Activated naive CD8-positive, alpha-beta T cell treated with anti-CD3 and anti-CD28 coated beads, Interleukin-2, amount 50 U/mL, for 16 hours (primary cell): ENCODE data around the gene PDE6H.

Source experiments
- DNase-seq: peaks from one replicate; pipeline ENCODE4 v3.0.0-alpha.2; 2020; ENCODE audit warnings: low read depth, low spot score

Gene PDE6H

DNA sequence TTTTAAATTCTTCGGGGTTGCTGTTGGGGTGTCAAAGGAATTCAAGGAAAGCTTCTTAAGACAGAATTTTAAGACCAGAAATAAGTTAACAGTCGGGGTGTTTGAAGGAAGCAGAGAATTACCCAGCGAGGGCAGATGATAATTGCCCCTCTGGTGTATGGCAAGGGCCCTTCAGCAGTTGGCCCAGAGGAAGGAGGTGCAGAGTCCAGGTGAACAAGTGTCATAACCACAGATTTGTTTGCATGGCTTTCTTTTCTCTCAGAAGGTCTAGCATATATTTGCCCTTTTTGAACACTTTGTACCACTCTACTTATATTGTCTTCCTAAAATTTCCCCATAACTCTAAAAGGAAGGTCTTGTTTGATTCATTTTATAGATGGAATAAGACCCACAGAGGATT is 1.8 kb downstream of the PDE6H start:
- DNase-seq = no peak

DNA sequence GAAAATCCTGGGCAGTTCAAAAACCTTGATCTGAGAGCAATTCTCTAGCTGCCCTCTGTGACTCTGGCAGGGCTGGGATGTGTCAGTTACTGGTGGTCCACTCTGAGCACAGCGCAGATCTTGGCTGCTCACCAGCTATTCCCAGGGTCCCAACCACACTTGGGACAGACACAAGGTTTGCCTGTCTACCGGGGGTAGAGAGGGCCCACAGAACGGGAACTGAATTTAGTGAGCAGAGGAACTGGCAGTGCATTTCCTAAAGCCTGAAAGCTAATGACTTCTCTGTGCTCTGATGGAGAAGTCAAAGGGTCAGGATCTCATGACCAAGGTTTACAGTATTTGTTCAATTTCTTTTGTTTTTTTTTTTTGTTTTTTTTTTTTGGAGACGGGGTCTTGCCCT is 2.6 kb downstream of the PDE6H start:
- DNase-seq = no peak

DNA sequence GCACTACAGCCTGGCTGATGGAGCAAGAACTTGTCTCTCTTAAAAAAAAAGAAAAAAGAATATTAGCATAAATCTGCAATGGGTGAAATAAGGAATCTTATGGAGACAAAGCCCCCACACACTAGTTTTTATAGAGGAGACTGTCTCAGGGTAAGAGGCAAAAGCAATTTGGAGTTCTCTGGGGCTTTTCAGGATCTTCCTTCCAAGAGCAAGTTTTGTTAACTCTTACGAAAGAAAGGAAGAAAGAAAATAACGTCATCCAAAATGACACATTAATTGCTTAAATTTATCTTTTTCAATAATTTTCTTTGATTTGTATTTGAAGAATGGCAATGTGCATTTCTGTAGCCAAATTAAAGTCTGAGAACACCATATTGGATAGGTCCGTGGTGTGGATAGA is 3.8 kb downstream of the PDE6H start:
- no peak for DNase-seq

DNA sequence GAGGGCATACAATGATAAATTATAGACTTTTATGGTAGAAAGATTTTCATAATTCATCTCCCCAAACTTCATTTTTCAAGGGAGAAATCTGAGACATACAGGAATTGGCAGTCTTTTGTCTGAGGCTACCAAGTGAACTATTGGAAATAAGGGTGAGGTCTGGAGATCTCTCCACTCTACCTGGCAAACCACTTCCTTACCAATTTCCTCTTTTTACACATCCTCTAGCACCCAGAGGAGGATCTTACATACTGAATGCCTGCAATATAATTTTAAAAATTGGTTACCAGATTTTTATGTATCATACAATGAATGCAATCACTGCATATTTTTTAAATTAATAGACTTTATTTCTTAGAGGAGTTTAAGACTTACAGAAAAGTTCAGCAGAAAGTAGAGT is 6.6 kb downstream of the PDE6H start:
- no peak for DNase-seq

DNA sequence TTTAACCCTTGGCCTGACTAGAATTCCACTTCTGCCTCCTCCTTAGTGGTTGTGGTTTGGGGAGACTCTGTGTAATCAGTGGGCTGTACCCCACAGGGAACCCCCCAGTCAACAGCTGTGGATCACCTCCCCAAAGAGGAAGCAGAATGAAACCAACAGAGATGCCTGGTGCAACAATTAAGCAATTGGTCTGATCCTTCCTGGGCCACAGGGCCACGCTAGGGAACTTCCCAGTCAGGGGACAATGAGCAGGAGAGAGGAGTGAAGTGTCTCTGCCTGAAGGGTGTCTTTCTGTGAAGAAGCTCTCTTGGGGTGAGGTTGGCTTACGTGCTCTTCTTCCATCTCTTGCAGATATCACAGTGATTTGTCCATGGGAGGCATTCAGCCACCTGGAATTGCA is 8.2 kb downstream of the PDE6H start:
- DNase-seq = no peak

DNA sequence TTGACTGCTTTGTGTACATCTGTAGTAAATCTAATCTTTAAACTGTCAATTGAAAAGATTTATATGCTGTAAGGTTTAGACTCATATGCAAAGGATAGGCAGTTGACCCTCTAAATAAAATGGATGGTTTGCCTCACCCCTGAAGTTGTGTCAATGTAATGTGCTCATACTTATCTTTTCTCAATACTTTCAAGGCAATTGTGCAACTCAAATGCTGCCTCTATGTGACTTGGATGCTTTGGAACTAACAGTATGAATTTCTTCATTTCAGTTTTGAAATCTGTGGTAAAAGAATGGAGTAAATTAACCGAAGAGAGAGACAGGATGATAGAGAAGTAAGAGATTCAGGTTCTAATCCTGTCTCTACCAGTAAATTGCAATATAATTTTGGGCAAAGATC is 9.7 kb downstream of the PDE6H start:
- no peak for DNase-seq

DNA sequence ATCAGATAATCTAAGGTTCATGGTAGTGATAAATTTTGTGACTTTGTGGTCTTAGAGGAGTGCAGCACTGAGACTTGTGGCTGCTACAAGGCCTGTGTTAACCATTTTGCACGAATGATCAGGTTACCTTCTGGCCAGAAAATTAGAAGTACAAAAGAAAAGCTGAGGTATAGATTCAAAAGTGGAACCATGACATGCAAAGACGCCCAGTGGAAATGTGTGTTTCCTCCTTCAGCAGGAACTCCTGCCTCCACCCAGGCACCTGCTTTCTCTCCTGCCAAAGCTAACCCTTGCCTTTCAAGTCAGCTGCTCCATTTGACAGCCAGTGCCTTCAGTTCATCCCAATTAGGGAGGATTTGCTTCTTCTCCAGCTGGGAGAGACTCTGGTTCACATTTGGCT is 10.1 kb downstream of the PDE6H start:
- no peak for DNase-seq

DNA sequence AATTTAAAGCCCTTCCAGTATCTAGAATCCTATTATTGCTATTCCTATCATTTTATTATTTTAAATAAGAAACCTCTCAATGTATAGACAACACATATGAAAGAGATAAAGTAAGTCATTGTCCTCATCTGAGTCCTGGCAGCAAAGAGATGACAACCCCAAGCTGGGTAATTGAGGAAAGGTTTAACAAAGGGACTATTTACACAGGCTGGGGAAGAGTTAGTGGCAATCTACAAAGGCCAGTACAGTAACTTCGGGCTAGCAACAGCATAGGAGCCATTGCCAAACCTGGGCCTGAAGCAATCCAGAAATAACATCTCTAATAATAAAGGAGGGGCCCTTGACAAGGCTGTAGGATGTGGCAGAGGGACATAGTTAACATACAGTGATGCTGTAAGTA is 11.2 kb downstream of the PDE6H start:
- no peak for DNase-seq

DNA sequence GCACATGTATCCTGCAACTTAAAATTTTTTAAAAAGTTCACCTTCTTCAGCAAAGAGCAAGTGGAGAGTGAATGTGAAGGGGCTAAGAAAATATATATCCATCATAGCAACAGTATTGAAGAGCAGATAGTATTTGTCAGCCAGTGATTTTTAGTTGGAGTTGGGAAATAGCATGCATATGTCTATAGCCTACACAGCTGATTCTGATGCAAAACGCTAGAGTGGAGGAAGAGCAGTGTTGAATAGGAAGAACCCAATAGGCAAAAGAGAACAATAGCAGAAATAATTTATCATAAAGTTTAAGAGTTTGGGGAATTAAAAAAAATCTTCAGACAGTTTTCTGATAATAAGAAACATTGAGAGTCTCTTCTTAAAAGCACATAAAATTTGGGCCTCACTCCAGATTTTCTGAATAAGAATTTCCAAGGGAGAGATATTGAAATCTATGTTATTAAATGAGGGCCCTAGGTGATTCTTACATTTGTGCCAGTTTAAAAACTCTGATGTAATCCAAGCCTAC is 12.0 kb downstream of the PDE6H start:
- DNase-seq = no peak

DNA sequence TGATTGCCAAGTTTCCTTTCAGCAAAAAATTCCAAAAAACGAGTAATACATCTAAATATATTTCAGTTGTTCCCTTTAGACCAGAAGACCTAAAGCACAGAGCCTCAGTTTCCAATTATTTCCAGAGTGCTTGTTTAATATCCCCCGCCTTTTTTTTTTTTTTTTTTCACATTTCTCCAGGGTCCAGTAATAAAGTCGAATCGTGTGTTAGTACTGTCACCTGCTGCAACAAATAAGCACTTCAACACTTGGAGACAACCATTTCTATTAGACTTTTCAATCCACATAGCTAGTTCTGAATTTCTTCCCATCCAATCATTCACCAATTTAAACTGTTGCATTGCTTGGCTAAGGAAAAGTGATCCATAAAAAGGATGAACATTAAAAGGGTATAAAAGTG is 13.6 kb downstream of the PDE6H start:
- DNase-seq = no peak

DNA sequence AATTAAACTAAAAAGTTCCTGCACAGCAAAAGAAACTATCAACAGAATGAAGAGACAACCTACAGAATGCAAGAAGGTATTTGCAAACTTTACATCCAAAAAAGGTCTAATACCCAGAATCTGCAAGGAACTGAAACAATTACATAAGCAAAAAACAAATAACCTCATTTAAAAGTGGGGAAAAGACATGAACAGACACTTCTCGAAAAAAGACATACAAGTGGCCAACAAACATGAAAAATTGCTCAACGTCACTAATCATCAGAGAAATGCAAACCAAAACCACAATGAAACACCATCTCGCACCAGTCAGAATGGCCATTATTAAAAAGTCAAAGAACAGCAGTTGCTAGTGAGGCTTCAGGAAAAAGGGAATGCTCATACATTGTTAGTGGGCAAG is 15.2 kb downstream of the PDE6H start:
- no peak for DNase-seq

DNA sequence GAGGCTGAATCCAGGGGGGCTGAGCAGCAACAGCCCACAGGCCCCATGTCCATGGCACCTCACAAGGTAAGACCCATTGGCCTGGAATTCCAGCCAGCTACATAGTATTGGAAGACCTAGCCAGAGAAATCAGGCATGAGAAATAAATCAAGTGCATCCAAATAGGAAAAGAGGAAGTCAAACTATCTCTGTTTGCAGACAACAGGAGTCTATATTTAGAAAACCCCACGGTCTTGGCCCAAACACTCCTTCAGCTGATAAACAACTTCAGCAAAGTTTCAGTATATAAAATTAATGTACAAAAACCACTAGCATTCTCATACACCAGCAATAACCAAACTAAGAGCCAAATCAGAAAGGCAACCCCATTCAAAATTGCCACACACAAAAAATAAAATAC is 16.9 kb downstream of the PDE6H start:
- DNase-seq = no peak

DNA sequence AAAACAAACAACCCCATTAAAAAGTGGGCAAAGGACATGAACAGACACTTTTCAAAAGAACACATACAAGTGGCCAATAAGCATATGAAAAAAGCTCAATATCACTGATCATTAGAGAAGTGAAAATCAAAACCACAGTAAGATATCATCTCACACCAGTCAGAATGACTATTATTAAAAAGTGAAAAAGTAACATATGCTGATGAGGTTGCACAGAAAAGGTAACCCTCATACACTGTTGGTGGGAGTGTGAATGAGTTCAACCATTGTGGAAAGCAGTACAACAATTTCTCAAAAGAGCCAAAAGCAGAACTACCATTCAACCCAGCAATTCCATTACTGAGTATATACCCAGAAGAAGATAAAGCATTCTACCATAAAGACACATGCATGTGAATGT is 18.2 kb downstream of the PDE6H start:
- no peak for DNase-seq

DNA sequence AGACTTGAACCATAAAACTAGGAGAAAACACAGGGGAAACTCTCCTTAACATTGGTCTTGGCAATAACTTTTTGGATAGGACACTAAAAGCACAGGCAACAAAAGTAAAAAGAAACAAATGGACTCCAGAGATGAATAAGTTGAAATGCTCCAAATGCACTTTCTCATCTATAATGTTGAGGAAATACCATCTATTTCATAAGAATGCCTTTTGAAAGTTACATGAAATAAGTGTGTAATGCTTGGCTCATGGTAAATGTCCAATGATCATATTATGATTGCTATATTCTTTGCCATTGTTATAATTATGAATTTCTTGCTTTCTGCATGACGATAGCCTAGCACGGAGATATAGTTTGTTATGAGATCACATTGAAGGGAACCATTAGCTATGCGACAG is 19.8 kb downstream of the PDE6H start:
- DNase-seq = no peak

DNA sequence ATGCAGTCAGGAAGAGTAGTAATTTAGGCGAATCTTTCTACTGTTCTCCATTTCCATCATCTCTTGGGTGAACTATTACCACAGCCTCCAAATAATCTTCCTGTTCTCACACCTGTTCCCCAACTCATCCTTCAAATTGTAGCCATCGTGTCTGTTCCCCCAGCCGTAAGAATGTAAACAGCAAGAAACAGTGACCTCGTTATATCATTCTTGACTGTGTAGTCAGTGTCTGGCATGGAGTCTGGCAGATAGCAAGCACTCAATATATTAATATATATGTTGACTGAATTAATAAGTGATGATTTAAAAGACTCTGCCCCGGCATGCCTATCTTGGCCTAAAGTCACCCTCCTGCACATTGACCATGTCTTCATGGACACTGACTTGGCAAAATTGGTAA is 20.3 kb downstream of the PDE6H start:
- no peak for DNase-seq

DNA sequence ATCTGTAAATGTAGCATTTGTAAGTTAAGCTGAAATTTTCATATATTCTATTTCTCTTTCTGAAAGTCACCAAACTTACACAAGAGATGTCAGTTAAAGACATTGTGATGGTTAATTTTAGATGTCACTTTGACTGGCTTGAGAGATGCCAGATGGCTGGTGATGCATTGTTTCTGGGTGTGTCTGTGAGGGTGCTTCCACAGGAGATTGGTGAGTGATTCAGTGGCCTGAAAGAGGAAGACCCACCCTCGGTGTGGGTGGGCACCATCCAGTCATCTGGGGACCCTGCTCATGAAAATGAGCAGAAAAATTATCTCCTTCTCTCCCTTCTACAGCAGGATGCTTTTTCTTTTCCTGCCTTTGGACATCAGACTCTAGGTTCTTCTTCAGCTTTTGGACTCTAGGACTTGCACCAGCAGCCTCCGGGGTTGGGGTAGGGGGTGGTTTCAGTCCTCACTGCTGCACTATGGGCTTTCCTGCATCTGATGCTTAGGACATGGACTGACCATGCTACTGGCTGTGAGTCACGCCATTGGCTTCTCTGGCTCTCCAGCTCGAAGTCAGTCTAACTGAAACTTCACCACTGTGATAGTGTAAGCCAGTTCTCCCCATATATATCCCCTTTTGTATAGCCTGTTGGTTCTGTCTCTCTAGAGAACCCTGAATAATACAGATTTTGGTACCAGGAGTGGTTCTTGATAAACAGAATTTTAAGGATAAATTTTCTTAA is 20.9 kb downstream of the PDE6H start:
- DNase-seq = no peak

DNA sequence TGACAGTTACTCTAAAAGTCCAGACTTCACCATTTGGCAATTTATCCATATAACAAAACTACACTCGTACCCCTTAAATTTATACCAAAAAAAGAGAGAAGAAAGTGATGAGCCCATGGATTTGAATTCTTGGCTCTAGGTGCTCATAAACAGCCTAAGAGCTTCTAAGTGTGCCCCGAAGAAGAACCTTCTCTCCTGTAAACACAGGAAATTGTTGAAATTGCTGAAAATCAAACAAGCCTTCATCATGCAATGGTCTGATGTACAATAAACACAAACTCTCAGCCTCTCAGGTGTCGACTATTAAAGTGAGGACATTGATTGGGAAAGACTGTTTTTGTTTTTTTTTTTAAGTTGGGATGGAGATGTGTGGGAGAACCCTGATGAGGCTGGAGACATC is 21.8 kb downstream of the PDE6H start:
- DNase-seq = no peak

DNA sequence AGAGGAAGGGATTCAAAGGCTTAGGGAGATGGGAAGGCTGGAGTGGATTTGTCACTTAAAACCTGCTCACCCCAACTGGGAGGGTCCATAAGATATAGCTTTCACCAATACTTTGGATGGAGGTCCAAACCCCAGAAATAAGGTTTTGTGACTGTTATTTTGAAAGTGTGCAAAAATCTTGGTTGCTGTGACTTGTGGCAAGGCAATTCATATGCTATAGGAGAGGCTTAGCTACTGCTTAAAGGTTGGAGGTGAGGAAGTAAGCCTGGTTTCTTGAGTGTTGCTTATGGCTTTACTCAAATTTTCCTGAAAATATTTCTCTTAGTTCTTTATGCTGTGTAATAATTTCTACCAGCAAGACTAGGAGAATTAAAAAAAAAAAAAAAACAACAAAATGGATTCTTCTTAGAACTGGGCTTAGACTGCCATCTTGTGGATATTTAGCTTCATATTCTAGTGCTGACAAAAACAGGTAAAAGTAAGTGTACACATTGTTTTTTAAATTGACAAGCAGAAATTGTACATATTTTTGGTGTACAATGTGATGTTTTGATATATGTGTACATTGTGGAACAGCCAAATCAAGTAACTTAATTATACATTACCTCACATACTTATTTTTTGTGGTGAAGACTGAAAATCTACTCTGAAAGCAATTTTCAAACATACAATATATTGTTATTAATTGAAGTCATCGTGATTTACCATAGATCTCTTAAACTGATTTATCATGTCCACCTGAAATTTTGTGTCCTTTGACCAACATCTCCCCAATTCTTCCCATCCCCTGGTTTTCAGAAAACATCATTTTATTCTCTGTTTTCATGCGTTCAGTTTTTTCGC is 23.0 kb downstream of the PDE6H start:
- no peak for DNase-seq

DNA sequence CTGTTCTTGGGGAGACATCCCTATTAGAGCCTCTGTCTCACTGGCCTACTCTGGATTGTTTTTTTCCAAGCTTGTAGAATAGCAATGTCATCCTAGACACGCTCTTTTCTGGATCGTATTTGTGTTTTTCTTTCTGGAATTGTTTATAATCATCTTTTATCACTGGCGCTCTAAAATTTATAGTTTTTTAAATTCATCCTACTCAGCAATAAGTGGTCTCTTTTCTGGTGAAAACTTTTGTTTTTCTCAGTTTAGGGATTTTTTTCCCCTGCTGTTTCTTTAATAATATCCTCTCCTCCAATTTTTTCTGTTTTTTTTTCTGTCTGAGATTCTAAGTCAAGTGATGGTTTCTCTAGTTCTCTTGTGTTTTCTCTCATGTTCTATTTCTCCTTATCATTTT is 25.2 kb downstream of the PDE6H start:
- no peak for DNase-seq

DNA sequence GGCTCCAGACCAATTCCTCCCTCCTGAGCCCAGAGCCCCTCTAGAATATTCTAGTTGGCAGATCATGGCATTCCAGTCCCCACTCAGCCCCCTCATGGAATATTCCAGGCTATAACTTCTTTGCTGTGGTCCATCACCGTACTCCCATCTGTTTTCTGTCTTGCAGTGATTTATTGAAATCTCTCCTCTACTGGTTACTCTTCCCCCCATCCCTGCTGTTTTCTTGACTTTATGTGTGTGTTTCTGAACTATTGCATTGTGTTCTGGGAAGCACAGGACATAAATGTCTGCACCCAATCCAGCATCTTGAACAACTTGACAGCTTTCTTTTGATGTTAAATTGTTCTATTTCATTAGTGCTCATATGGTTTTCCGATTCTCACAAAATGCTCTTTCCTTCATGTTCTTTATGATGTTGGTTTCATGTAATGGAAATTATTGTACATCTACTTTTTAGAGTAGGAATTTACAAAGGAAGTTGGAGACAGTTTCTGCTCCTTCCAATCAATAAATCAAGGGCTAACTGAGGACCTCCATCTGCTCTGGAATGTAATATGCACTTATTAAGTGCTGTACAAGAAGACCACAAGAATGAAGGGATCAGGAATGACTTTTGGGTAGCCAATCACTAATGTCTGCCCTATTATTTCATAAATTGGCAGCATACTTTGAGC is 26.3 kb downstream of the PDE6H start:
- DNase-seq = no peak

DNA sequence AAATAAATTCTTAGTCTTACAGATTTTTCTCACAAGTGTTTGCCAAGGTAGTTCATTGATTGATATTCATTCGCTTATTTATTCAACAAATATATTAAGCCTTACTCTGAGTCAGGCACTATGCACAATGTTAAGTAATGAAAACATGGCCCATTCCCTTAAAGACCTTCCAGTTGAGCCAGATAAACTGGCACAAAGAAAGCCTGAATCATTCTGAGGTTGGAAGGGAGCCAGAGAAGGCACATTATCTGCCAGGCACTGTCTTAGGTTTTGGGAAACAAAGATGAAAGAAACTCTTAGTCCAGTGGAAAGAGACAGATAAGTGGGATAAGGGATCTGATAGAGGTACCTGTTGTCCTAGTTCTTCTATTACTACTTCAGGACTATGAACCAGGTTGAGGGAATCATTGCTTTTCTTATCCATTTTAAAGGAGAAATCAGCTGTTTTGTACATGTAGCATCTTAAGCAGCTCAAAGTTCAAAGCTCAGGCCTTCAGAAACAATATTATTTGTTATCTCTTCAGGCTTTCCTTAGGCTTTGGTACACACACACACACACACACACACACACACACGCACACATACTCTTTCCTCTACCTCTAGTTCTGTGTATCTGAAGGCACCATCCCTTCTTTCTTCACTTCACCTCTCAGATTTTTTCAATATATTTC is 27.0 kb downstream of the PDE6H start:
- no peak for DNase-seq

DNA sequence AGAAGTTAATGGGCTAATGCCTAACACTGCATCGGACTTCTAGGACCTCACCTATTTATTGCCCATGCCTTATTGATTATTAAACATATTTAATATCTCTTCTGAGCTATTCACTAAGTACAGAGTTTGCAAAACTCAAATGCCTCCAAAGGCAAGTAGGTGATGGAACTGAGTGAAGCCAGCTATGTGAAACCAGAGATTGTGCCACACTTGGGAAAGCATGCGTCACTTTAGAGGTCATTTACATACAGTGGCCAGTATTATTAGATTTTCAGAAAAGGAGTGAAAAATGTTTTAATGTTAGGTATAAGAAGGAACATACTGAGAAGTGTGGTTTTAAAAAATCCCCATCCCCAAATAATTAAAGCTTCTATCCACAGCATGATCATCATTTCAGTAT is 27.7 kb downstream of the PDE6H start:
- DNase-seq = no peak
